Subcutaneous adipose tissue (tissue), 4 donors: ENCODE data around the gene TUB. TPM values are rescaled to one million over a fixed set of nuclear protein-coding genes. Genes with fewer than 3 reads are reported as not detected.

Source experiments
- CTCF ChIP-seq: fragments of 450-650 bp; IDR thresholded peaks from one replicate; pipeline ENCODE4 v1.5.1; 2016; ENCODE audit warnings: low read depth, mild to moderate bottlenecking, control low read depth, antibody characterized with exemption, moderate library complexity
- total RNA-seq, 4 donors: library from RNA; depleted of rRNA; stranded (reverse); fragments of >200 nt; gene quantifications; one replicate each; pipeline ENCODE4 v1.1.0, GENCODE V29; 2016

TUB gene
- total RNA-seq, 4 donors from 2014 or later: 4.2 to 9.8 (median 8.4) TPM

DNA sequence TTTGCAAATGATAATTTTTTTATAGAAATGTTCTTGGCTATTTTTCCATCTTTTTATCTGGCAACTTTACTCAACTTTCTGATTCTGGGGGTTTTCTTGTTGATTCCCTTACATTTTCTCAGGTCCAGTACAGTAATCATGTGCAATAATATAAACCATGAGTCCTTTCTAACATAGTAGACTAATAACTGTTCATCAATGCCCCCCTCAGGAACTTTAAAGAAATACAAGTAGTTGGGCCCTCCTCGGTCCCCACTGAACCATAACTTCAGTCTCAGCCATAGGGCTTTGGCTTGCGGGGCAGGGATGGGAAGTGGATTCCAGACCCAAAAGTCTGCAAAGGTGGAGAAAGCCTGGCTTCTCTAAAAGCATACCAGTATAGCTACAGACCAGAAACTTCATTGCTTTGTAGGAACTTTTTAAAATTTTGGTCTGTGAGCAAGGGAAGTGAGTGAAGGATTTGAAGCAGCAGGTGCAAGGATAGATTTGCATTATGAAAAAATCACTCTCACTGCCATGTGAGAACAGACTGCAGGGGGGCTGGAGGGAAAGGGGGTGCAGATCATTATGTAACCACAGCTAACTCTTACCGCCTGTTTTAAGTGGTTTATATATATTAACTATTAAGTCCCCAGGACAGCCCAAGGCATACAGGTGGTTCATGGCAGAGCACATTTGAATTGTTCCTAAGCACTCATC, 10.4 kb upstream of the TUB start:
- TF ChIP-seq CTCF: no peak

DNA sequence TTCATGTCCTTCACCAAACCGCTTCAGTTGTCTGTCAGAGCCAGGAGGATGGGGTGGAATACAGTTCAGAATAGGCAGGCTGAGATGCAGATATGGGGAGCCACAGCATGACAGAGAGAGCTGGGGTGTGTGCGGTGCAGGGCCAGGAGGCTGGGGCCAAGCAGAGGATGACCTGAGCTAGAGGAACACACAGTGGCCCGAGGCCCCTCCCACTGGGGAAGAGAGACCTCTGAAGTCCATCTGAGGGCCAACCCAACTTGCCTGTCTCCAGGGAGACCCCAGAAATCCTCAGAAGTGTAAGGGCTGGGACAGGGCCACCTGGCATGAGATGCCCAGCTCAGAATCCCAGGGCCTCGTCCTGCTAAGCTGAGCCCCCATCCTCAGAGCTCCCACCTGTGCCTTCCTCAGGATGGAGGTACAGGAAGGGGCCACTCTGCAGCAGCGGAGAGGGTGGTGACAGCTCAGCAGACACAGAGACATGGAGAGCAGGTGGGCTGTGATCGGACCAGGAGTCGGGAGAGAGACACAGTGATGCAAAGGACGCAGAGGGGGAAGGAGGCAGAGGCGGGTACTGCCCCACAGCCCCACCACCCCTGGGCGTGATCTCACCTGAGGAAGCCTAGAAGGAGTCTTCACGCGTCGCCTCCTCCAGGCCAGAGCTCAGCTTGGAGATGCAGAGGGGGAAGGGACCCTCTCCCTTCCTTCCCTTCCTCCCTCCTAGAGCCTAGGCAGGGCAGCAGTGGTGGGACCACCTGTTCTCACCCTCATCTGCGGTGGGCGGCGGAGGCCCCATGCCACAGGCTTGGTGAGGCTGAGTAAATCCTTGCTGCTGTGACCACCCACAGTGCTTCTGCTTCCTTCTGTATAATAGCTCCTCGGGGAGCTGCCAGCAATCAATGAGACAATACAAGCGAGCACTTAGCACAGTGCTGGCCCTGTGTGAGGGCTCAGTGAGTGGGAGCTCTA, 9.1 kb upstream of the TUB start:
- TF ChIP-seq CTCF: no peak

DNA sequence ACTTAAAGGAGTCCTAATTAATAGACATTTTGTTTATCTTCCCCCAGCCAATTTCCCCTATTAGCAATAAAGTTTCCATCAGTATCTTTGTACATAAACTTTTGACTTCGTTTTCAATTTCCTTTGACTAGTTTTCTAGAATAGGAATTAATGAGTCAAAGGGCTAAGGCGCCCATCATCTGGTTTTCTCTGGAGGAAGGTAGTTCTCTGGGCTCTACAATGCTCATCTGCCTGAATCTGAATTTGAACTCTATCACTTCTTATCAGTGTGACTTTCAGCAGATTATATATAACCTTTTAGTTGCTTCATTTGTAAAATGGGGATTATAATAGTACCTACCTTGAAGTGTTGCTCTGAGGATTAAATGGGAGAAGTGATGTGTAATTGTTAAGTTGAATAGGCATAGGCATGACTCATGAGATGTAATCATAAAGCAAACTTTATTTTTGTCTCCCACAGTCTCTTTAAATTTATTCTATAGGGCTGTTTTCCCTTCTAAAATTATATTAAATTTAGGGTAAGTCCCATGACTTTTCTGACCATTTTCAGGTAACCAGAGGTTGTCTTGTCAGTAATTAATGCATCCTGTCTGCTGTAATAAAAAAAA, 5.8 kb upstream of the TUB start:
- TF ChIP-seq CTCF: no peak

GRCh38 chr11:8079111-8079675, 1.8 kb upstream of the TUB start:
- no peak for TF ChIP-seq CTCF

DNA sequence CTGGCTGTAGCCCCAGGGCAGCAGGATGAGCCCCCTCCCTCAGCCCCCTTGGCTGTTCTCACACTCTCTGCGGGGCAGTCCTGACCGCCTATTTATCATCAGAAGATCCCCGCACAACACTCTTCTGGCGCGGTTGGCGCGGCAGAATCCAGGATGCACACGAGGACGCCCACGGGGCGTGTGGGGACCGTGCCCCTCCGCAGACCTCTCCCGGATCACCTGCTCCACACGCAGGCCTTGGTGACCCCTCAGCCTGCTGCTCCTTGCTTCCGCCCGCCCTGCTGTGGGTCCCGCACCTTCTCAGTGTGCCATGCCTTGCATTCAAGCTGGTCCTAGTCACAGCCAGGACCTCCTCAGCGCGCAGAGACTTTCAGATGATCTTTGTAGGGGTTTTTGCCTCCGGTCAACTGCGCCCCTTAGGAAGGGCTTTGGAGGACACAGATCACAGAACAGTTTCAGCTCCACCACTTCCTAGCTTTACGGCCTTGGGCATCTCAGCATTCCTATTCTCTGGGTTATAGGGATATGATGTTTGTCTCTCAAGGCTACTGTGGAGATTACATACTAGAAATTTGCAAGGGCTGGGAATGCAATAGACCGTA, 841 bp upstream of the TUB start:
- TF ChIP-seq CTCF: no peak

DNA sequence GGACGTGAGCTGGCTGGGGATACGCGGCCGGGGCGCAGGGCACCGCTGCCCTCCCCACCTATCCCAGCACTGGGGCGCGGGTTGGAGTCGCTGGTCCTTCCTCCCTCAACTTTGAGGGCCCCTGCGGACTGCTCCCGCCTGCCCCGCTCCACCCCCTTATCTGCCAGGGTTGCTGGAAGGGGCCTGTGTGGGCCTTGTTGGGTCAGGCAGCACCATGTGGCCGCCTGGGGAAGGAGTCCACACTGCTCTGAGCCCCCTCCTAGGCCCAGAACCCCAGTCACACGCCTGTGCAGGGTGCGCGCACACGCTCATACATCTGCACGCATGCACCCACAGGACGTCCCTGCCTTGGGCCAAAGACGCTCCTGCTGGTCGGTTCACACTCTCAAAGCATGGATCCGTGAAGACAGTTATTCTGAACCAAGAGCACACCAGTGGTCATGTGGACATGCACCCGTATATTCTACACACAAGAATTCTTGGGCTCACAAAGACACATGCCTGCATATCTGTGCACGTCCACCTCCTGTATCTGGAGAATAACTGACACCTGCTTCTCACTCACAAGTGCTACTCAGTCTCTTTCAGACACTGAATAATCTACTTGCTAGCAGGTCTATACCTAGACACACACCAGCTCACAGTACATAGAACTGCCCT, 710 bp downstream of the TUB start:
- no peak for TF ChIP-seq CTCF
